Hematopoietic multipotent progenitor cell (in vitro differentiated cells): ENCODE results near the gene KCNB1. TPM values are rescaled to one million over a fixed set of nuclear protein-coding genes. Genes with fewer than 3 reads are reported as not detected.
A peak's percentile ranks its signal among the peaks of the same experiment; 100 is the strongest.

Source experiments
- DNase-seq, 3 donors: peaks; one replicate each; pipeline ENCODE4 v3.0.0-alpha.2; 2011 to 2015; ENCODE audit warnings: low read depth in 2 of 3, low spot score in 2 of 3
- total RNA-seq: library from RNA; depleted of rRNA; stranded (reverse); fragments of >200 nt; gene quantifications from one replicate; pipeline ENCODE4 v1.2.3, GENCODE V29; 2012

Gene KCNB1
- total RNA-seq, 1 donor, result under 0.01 TPM

DNA sequence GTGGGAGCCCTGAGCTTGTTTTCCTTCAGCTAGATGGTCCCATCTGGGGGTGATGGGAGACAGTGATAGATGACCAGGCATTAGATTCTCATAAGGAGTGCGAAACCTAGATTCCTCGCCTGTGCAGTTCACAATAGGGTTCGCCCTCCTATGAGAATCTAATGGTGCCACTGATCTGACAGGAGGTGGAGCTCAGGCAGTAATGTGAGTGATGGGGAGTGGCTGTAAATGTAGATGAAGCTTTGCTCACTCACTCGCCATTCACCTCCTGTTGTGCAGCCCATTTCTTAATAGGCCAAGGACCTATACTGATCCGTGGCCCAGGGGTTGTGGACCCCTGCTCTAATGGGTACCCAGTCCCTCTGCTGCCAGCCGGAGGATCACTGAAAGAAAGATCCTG, 20.7 kb upstream of the KCNB1 start:
- no peak for DNase-seq

DNA sequence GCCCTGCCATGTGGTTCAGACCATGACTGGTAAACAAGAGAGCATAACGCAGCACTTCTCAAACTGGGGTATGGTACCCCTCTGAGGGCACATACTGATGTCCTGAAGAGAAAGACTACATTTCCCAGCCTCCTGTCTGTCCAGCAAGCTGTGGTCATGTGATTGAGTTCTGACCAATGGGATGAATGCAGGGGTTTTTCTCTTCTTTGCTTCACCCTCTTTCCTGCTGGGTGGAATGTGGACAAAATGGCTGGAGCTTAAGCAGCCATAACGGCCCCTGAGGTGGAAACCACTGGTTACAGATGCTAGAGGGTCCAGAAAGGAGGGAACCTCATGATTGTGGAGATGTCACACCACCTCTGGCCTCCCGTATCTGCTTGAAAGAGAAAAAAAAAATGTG, 19.4 kb upstream of the KCNB1 start:
- no peak for DNase-seq

DNA sequence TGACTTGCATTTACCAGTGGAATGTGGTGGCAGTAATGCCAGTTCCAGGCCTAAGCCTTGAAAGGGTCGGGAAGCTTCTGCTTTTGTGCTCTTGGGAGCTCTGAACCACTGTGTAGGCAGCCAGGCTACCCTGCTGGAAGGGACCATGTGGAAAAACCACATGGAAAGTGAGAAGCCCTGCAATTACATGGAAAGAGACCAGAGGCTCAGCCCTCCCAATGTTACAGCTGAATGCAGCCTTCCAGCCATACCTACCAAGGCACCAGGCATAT, 14.9 kb upstream of the KCNB1 start:
- no peak for DNase-seq

DNA sequence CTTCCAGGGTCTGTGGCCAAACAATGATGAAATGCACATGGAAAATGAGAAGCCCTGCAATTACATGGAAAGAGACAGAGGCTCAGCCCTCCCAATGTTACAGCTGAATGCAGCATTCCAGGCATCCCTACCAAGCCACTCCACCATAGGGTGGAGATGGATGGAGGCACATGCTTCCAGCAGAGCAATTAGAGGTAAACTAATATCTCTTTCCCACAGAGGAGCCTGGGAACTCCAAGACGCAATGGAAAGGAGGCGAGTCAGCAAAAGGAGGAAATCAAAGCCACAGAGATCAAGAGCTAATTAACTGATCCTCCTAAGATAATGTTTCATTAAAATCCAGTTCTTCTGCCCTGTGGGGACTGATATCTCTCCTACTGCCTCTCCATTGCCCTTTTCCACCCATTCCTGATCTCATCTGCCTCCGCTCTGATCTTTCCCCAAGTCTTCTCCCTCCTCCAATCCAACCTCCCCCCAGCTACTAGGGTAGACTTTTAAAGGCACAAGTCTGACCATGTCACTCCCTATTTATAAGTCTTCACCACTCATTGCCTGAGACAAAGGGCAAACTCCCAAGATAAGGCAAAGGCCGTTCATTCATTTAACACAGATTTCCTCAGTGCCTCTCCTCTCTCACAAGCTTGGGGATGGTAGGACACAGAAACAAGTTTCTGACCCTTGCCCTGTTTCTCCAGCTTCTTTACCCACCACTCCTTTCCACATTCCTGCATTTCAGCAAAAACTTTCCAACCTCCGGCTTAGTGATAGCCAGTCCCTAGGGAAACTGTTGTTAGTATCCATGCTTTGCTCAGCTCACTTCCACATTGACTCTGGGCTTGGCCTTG, 14.3 kb upstream of the KCNB1 start:
- DNase-seq, result no peak

DNA sequence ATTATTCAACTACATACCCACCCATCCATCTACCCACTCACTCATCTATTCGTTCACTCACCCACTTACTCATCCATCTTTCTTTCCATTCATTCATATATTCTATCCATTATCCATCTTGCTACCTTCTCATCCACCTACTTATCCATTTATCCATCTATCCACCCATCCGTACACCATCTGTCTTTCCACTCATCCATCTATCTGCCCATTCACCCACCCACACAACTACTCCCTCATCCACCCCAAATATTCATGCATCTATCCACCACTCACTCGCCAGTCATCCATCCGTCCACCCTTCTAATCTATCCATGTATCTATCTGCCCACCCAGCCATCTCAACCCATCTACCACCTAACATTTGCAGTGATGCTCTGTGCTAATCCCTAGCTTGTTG, 13.6 kb upstream of the KCNB1 start:
- no peak for DNase-seq

DNA sequence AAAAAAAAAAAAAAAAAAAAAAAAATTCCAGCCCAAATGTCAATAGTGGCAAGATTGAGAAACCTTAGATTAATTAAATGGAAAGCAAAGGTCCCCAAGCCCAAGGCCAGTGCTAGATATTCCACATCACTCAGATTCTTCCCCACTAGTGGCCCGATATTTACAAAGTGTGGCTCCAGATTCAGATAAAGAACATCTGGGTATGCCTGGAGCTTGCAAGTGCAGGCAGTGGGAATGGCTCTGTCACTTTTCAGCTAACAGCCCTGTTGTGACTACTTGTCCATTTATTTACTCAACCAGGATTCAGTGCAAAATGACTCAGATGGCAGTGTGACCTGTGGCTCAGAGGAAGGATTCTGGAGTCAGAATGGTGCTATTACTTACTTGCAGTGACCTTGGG, 8.2 kb upstream of the KCNB1 start:
- DNase-seq, result no peak

DNA sequence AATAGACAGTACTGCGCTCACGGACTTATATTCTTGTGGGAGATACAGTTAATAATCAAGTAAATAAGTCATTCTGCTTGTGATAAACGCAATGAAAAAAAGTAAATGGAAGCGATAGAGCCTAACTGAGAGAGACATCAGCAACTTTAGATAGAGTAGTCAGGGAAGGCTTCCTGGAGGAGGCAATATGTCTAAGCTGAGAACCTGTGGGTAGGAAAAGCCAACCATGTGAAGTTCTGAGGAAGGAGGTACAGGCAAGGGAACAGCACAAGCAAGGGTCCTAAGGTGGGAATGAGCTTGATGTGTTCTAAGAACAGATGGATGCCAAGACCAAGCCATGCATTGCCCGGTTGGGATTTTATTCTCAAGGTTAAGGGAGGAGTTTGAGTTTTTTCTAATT, 7.2 kb upstream of the KCNB1 start:
- DNase-seq, result no peak

DNA sequence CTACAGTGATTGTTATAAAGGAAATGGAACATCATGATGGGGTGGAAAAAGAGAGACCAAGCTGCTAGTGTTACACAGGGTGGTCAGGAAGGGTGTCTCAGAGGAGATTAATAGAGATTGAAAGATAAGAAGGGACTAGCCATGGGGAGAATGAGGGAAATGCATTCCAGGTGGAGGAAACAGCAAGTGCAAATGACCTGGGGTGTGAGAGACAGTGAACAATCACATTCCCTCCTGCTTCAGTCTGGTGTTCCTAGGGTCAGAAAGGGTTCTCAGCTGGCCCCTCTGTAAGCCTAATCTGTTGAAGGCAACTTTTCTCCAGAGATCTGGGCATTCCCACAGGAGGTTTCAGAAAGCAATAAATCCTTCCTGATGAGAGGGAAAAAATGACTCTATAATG, 3.6 kb upstream of the KCNB1 start:
- no peak for DNase-seq

DNA sequence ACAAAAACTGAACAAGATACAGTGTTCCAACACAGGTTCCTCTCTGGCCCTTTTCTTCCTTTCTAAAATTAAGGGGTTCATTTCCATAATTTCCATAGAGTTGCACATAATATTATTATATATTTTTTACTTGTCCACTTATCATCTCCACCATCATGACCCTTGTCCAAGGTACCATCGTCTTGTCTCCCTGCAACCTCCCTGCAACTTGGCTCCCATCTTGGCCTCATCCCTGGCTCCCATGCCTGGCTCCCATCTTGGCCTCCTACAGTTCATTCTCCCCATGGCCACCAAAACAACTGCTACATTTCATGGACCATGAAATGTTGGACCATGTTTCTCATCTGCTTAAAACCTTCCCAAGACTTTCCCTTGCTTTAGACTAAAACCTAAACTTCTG, 3.1 kb upstream of the KCNB1 start:
- DNase-seq, result no peak

DNA sequence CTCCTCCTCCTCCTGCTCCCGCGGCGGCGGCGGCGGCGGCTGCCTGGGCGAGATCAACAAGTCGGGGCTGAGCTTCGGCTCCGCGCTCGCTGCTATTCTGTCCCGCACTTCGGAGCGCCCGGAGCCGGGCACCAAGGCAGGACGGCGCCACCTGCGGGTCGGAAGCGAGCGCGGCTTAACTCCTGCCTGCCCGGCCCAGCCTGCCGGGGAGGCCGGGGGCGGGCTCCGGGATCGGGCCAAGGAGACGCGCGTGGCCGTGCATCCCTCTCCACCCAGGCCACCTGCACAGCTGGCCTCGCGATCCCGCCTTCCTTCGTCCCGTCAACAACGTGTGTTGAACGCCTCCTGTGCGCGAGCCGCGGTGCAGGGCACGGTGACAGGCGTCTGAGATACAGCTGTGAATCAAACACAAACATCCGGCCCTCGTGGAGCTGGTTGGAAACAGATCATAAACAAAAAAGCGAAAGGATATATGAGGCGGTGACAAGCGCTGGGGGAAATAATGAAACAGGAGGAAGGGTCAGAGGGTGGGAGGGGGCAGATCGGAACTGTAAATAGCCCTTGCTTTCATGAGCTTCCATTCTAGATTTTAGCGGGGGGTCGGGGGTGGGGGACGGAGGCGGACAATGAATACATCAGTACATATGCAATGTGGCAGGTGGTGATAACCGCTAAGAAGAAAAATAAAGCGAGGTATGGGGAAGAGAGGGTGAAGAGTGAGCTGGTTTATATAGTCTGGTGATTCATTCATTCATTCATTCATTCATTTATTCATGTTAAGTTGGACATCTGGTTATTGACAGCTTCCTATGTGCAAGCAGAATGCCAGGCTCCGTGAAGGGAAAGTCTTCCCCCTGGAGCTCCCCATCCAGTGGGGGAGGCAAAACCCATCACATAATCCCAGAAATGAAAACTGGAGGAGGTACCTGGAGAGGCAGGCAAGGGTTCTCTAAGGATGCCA, 2.0 kb upstream of the KCNB1 start:
- peak in 2 of 3 donors; percentile 67 to 68 for DNase-seq

DNA sequence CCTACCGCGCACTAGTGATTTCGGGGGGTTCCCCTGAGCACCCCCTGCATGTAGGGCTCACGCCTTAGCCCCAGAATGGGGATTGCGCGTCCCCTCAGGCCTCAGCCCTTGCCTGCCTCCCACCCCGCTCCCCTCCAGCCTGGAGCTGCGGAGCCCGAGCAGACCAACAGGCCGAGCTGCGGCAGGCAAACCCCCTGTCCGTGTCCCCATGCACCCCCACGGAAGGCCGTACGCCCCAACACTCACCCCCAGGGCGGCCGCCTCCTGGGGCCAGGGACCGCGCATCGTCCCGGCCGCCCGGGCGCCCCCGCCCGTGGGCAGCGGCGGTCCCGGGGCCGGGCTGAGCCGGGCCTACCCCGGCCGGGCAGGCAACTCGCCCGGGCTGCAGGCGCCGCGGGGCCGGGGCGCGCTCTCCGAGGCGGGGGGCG, 1.2 kb upstream of the KCNB1 start:
- DNase-seq, result no peak

DNA sequence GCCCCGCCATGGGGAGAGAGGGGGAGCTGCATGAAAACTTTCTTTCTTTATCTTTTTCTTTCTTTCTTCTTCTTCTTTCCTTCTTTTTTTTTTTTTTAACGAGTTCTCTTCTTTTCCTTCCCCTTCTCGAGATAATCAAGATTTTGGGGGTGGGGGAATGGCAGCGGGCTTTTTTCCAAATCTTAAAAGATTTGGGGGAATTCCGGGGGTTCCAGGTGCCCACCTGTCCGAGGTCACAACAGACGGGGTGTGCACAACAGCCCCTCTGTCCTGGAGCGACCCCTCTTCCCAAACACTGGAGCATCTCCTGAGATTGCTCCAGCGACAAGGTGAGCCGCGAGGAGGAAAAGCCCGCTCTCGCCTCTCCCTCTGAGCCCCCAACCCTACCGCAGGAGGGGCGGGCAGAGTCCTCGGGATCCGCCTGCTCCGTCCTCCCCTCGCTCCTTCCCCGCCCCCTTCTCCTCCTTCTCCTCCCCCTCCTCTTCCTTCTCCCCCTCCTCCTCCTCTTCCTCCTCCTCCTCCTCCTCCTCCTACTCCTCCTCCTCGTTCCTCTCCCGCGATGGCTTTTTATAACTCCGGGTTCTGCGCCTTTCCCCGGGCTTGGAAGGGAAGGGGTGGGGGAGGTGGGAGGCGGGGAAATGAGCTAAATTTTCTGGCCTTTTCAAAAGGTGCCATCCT, 689 bp upstream of the KCNB1 start:
- DNase-seq, result no peak

DNA sequence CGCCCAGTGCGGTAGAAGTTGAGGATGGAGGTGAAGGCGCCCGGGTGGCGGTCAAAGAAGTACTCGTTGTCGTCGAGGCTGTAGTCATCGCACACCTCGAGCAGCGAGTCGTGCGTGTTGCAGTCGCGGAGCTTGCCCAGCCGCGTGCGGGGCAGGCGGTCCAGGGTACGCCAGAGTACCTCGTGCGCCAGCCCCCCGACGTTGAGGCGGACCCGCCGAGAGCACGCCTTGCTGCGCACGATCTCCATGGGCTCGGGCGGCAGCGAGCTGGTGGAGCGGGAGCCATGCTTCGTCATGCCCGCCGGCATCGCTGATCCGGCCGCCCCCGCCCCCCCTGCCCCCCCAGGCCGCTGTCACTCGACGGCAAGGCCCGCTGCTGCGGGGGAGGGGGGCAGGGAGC, 295 bp downstream of the KCNB1 start:
- DNase-seq, result no peak

DNA sequence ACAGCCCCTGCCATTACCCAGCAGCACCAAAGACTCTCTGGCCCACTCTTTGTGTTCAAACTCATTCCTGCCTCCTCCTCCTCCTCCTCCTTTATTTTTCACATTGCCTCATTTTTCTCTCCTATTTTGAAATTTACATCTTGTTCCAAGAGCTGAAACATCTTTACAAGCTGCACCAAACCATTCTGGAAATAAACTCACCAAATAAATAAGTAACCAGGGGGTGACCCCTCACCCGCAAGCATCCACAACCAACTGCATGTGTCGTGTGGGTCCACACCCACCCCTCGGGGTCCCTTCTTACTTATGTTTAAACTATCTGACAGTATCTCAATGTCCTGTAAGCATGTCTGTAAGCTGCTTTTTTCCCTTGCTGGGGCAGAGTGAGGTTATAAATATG, 1.4 kb downstream of the KCNB1 start:
- DNase-seq, result no peak

DNA sequence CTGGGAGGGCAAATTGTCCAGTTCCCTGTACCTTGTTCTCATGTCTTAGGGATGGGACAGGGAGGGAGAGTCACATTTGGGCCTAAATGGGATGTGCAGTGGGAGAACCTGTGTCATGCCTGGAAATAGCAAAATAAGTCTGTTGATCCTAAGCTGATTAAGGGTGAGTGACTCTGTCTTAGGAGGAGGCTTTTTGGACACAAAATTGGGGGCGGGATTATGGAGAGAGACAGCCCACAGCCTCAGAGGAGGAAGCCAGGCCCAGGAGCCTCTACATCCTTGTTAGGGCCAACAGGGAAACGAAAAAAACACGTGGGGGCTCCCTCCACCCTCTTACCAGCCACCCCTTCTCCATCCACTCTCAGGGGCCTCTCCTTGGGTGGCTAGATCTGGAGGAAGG, 2.2 kb downstream of the KCNB1 start:
- DNase-seq, result no peak

DNA sequence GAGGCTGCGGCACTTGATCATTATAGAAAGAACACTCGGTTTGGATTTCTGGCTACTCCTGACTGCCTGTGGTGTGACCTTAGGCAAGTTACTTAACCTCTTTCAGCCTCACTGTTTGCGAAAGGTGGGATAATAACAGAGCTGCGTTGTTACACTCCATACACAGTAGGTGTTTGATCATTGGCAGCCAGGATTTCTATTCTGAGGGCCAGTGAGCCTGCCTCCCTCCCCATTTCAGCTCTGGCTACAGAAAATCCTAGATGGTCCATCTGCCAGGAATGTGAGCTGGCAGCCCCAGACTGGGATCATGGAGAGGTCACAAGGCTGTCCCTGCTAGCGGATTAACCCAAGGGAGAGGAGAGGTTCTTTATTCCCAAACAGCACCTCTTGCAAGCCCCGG, 2.7 kb downstream of the KCNB1 start:
- no peak for DNase-seq

DNA sequence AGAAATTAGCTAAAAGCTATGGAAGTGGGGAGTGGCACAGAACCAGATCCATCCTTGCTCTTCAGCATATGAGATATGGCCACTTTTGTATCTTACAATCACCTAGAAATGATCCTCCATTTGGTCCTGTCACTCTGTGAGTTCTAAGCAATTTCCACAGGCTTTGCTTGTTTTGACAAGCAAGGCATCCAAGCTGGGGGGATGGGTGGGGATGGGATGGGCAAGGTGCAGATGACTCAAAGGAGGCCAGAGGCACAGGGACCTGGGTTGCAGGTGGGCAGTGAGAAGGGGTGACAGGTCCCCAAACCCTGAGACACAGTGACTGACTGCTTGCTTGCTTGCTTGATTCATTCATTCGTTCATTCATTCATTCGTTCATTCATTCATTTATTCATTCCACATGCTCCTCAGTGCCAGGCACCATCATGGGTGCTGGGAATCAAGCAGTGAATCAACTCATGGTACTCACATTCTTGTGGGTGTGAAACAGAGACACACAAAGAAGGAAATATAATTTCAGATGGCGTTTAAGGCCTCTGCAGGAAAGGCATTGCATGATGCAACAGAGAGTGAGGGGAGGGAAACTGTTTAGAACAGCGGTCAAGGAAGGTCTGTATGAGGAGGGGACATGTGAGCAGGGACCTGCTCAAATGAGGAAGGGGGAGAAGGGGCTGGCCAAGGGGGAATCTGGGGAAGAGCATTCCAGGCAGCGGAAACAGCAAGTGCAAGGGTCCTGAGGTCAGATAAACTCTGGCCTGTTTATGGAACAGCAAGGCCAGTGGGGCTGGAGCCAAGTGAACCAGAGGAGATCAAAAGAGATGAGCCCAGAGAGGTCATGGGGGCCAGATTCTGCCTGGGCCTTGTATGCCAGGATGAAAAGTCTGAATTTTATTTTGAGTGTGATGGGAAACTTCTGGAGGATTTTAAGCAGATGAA, 3.4 kb downstream of the KCNB1 start:
- DNase-seq, result no peak

DNA sequence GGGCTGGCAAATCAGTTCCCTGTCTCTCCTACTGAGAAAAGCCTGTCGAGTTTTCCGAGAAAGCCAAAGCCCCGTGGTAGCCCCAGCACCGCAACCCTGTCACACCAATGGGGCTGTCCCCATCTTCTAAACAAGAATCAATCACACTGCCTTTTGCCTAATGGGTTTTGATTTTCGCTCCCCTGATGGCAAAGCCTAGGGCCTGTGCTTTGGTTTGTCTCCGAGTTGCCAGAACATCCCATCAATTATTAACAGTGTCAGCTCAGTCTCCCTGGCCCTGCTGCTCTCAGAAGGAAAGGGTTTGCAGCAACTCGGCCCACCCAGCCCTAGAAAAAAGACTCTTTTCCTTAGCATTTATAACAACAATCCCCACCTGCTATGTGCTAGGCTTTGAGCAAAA, 4.2 kb downstream of the KCNB1 start:
- DNase-seq, result no peak

DNA sequence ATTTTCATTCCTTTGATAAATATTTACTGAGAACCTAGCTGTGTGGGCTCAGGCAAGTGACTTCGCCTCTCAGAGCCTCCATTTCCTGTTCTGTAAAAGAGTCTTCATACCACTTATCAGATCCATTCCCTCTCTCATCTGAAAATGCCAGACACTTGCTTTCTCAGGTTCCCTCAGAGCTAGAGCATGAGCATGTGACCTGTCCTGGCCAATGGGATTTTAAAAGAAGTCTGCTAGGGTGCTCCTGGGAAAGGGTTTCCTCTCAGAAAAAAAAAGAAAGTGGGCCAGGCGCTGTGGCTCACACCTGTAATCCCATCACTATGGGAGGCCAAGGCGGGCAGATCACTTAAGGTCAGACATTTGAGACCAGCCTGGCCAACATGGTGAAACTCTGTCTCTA, 5.3 kb downstream of the KCNB1 start:
- DNase-seq, result no peak

DNA sequence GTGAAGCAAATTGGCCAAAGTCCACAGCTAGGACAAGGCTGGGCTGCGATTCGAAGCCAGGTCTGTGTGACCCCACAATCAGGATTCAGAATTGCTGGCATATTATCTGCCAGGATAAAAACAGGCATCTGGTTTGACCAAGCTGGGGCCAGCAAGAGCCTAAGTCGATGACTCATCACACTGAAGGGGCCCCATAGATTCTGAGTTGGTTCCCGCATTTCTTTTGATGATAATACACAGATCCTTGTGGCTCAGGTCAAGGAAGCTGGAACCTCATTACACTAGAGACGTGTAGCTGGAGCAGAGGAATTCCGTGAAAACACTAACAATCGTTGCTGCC, 6.5 kb downstream of the KCNB1 start:
- no peak for DNase-seq
